SW 1271 (cell line): ENCODE measurements around the gene CHMP4A.

Source experiments
- DNase-seq, 2 experiments: peaks; one replicate each; lab custom pipeline; 2025; lab: John Stamatoyannopoulos, UW

CHMP4A gene

GRCh38 chr14:24212924-24213865 is at the start of gene CHMP4A:
CHMP4A (minus strand) TSS chr14:24213488; CDS start chr14:24213439, 49 bp downstream.
- DNase-seq: peak; percentile 97 to 98

GRCh38 chr14:24261969-24262327 is 48.7 kb upstream of the CHMP4A start:
- DNase-seq: no peak

- no peak for DNase-seq
These were observed 48.1 kb upstream of the CHMP4A start for GRCh38 chr14:24261256-24261968.

- DNase-seq: no peak
These were observed 47.5 kb upstream of the CHMP4A start for GRCh38 chr14:24260780-24261157.

GRCh38 chr14:24260026-24260779 is 46.9 kb upstream of the CHMP4A start:
- DNase-seq: no peak

- DNase-seq: no peak
These were observed 46.2 kb upstream of the CHMP4A start for GRCh38 chr14:24259282-24260025.

GRCh38 chr14:24258548-24259265 is 45.4 kb upstream of the CHMP4A start:
- no peak for DNase-seq

GRCh38 chr14:24258119-24258518 is 44.8 kb upstream of the CHMP4A start:
- no peak for DNase-seq

GRCh38 chr14:24256960-24257359 is 43.7 kb upstream of the CHMP4A start:
- no peak for DNase-seq

- DNase-seq: no peak
These were observed 42.8 kb upstream of the CHMP4A start for GRCh38 chr14:24255931-24256711.

- no peak for DNase-seq
These were observed 42.1 kb upstream of the CHMP4A start for GRCh38 chr14:24255438-24255837.

- no peak for DNase-seq
These were observed 41.5 kb upstream of the CHMP4A start for GRCh38 chr14:24254630-24255392.

GRCh38 chr14:24253936-24254335 is 40.6 kb upstream of the CHMP4A start:
- no peak for DNase-seq

GRCh38 chr14:24252289-24253124 is 39.2 kb upstream of the CHMP4A start:
- DNase-seq: no peak

GRCh38 chr14:24251880-24252288 is 38.6 kb upstream of the CHMP4A start:
- DNase-seq: no peak

- no peak for DNase-seq
These were observed 37.1 kb upstream of the CHMP4A start for GRCh38 chr14:24250354-24250753.

- no peak for DNase-seq
These were observed 36.1 kb upstream of the CHMP4A start for GRCh38 chr14:24249230-24250021.

- no peak for DNase-seq
These were observed 34.1 kb upstream of the CHMP4A start for GRCh38 chr14:24247422-24247821.
